ENCODE data around the gene PALM3. TPM values are rescaled to one million over a fixed set of nuclear protein-coding genes. Genes with fewer than 3 reads are reported as not detected.
A peak's percentile ranks its signal among the peaks of the same experiment; 100 is the strongest.
"Not testable (repeated sequence)": the region's sequence is repeated elsewhere in the genome, so short reads cannot be mapped to it uniquely, and the experiment has no call there.

PALM3 gene
- total RNA-seq, 6 experiments from 2014 or later = 1.2 to 4.0 (median 2.8) TPM

- peak; percentile 11 for DNase-seq
- Mint-ChIP-seq H3K27me3 (ENCODE audit: insufficient read depth) (no peaks in the 10 kb centered on the region), H3K27ac (no peak overlapping the region), H3K36me3 (ENCODE audit: low read depth) (peaks cover 5% of the 10 kb centered on the region; the same call in 1 of the 2 replicates), H3K9me3 (no peaks in the 10 kb centered on the region), H3K4me1 (ENCODE audit: low read depth) (no peaks in the 10 kb centered on the region), H3K4me3 (no peak overlapping the region)
- TF ChIP-seq CTCF (IDR thresholded peaks at IDR 0.05) = peak; percentile 87
These were observed 13.3 kb downstream of the PALM3 start for GRCh38 chr19:14048443-14049153.

GRCh38 chr19:14047866-14048265, 14.0 kb downstream of the PALM3 start:
- H3K27ac Mint-ChIP-seq; H3K27me3 Mint-ChIP-seq (ENCODE audit: insufficient read depth); H3K36me3 Mint-ChIP-seq (ENCODE audit: low read depth); DNase-seq; H3K4me1 Mint-ChIP-seq (ENCODE audit: low read depth); H3K4me3 Mint-ChIP-seq; H3K9me3 Mint-ChIP-seq: not testable (repeated sequence)

- TF ChIP-seq CTCF (IDR thresholded peaks at IDR 0.05) = peak; percentile 82
- not testable (repeated sequence) for H3K4me3 Mint-ChIP-seq; H3K4me1 Mint-ChIP-seq (ENCODE audit: low read depth); H3K36me3 Mint-ChIP-seq (ENCODE audit: low read depth); H3K27me3 Mint-ChIP-seq (ENCODE audit: insufficient read depth); H3K9me3 Mint-ChIP-seq
- peak; percentile 74 for DNase-seq
- H3K27ac Mint-ChIP-seq = peak overlapping the region; percentile 93
These were observed 18.9 kb downstream of the PALM3 start for GRCh38 chr19:14042659-14043608.

- peaks cover 18% of the 10 kb centered on the region for H3K4me1 Mint-ChIP-seq (ENCODE audit: low read depth)
- no peaks in the 10 kb centered on the region for H3K9me3 Mint-ChIP-seq
- H3K27me3 Mint-ChIP-seq (ENCODE audit: insufficient read depth) = peaks cover 1% of the 10 kb centered on the region
- no peak for TF ChIP-seq CTCF (IDR thresholded peaks at IDR 0.05)
- H3K36me3 Mint-ChIP-seq (ENCODE audit: low read depth) = no peaks in the 10 kb centered on the region
- no peak for DNase-seq
- H3K27ac Mint-ChIP-seq = no peak overlapping the region
- no peak overlapping the region for H3K4me3 Mint-ChIP-seq
These were observed 22.7 kb downstream of the PALM3 start for GRCh38 chr19:14039181-14039580.

GRCh38 chr19:14035706-14036105, 26.2 kb downstream of the PALM3 start:
- peak; percentile 32 for DNase-seq
- no peak for TF ChIP-seq CTCF (IDR thresholded peaks at IDR 0.05)

GRCh38 chr19:14035159-14035558, 26.7 kb downstream of the PALM3 start:
- TF ChIP-seq CTCF (IDR thresholded peaks at IDR 0.05) = peak; percentile 47
- H3K4me3 Mint-ChIP-seq; H3K9me3 Mint-ChIP-seq; DNase-seq; H3K27ac Mint-ChIP-seq; H3K36me3 Mint-ChIP-seq (ENCODE audit: low read depth); H3K27me3 Mint-ChIP-seq (ENCODE audit: insufficient read depth): not testable (repeated sequence)
- peaks cover 14% of the 10 kb centered on the region for H3K4me1 Mint-ChIP-seq (ENCODE audit: low read depth)

More at GRCh38 chr19:14035706-14036105, 26.2 kb downstream of the PALM3 start:
- no peaks in the 10 kb centered on the region for H3K36me3 Mint-ChIP-seq (ENCODE audit: low read depth)
- no peak overlapping the region for H3K4me3 Mint-ChIP-seq
- H3K9me3 Mint-ChIP-seq = no peaks in the 10 kb centered on the region
- H3K27ac Mint-ChIP-seq = peak overlapping the region; percentile 54; the same call in 1 of the 2 replicates
- H3K4me1 Mint-ChIP-seq (ENCODE audit: low read depth) = peaks cover 14% of the 10 kb centered on the region
- H3K27me3 Mint-ChIP-seq (ENCODE audit: insufficient read depth) = peaks cover 1% of the 10 kb centered on the region
